Ovary (tissue), 9 donors: ENCODE results near the gene SIK3. TPM values are rescaled to one million over a fixed set of nuclear protein-coding genes. Genes with fewer than 3 reads are reported as not detected.

ENCODE experiments used
- DNase-seq, 5 donors: peaks; one replicate each; pipeline ENCODE4 v3.0.0-alpha.2; 2019 to 2020
- H3K27ac ChIP-seq, 2 donors: fragments of 200-600 bp; one replicate each; pipeline versions ENCODE4 v1.5.1 to v1.8.0; 2019 to 2022
- H3K27me3 ChIP-seq: fragments of 200-600 bp; one replicate; pipeline ENCODE4 v1.8.0; 2022
- H3K36me3 ChIP-seq: fragments of 200-600 bp; sonication (generic); one replicate; pipeline ENCODE4 v1.5.1; 2019
- H3K4me1 ChIP-seq: one replicate; pipeline ENCODE4 v1.8.1; 2013; ENCODE audit warnings: mild to moderate bottlenecking, moderate library complexity; ENCODE audit not compliant: insufficient read depth
- H3K4me3 ChIP-seq: fragments of 200-600 bp; sonication (generic); one replicate; pipeline ENCODE4 v1.5.1; 2017
- H3K9me3 ChIP-seq, 2 donors: fragments of 200-600 bp in 1 of 2; sonication (generic) in 1 of 2; one replicate each; pipeline versions ENCODE4 v1.5.1 to v1.8.1; 2013 to 2019; ENCODE audit warnings: mild to moderate bottlenecking in 1 of 2, moderate library complexity in 1 of 2
- CTCF ChIP-seq, 3 donors: fragments of 450-650 bp in 2 of 3; fragments of 200-600 bp in 1 of 3; IDR thresholded peaks; one replicate each; pipeline versions ENCODE4 v1.5.1 to v1.8.0; 2016 to 2022; ENCODE audit warnings: antibody characterized with exemption in 3 of 3, mild to moderate bottlenecking in 1 of 3
- EP300 ChIP-seq: sonication (generic); formaldehyde crosslinking; IDR thresholded peaks from one replicate; pipeline ENCODE4 v1.6.1; 2017; ENCODE audit warnings: antibody characterized with exemption
- POLR2A ChIP-seq: fragments of 450-650 bp; IDR thresholded peaks from one replicate; pipeline ENCODE4 v1.6.1; 2017; ENCODE audit warnings: antibody characterized with exemption, mild to moderate bottlenecking, moderate library complexity
- WGBS, 3 donors: extraction: QIAGEN DNeasy Blood & Tissue Kit in 1 of 3; methylation state at CpG; one replicate each; pipeline versions ENCODE4 v1.1.5 to v1.1.7; 2013 to 2017; 5-methylcytosine and 5-hydroxymethylcytosine counted together
- intact Hi-C, 4 donors: fragments of 100-400 bp; cut with DNase I; formaldehyde crosslinking; loops; one replicate each; pipeline versions ENCODE4 v1.11.0 to v1.15.1; 2022 to 2023
- polyA plus RNA-seq, 2 donors: library from polyadenylated mRNA; stranded (reverse); fragments of 200-250 nt in 1 of 2; fragments of 350-450 nt in 1 of 2; fragmentation: Illumina TruSeq in 1 of 2; extraction: RNeasy Lipid Tissue Mini Kit (QIAGEN cat#74804) in 1 of 2; gene quantifications; one replicate each; pipeline ENCODE4 v1.2.3, GENCODE V29; 2013 to 2014
- total RNA-seq, 7 donors: library from RNA; depleted of rRNA in 2 of 7; stranded (reverse); fragments of >200 nt in 2 of 7; fragmentation: NEBNext Ultra II Directional in 3 of 7; extraction: Animal tissue kit (Norgen Biotek cat#: 25700) in 3 of 7; gene quantifications; one replicate each; pipeline versions ENCODE4 v1.1.0 to v1.2.4, GENCODE V29; 2016 to 2023
- donor health status: DM: no; HTN: no; CAD: no; lungs with moderate emphysema.
- donor health status: DM: no; HTN: no; CAD: no.
- donor health status: Bipolar disorder and iron deficiency.
- donor health status: DM: yes; HTN: yes; CAD: no.
- donor health status: DM: no; HTN: no; CAD: no.
- donor health status: DM: yes; HTN: yes; CAD: no.

The SIK3 gene
- total and polyA plus RNA-seq, 9 donors = 18.3 to 134 (median 56.2) TPM

- no peak for TF ChIP-seq POLR2A
- no peak for TF ChIP-seq EP300
- no peak for TF ChIP-seq CTCF (IDR thresholded peaks at IDR 0.05)
- Histone ChIP-seq H3K36me3 (no peaks in the 10 kb centered on the region), H3K27me3 (no peaks in the 10 kb centered on the region), H3K9me3 (no peaks in the 10 kb centered on the region), H3K4me3 (no peak overlapping the region), H3K27ac (no peak overlapping the region), H3K4me1 (no peaks in the 10 kb centered on the region)
- 48 to 70% (median 65%) methylated on average over 3 of the region's 3 CpGs for WGBS, 3 donors
- DNase-seq = no peak
- intact Hi-C loops = loop anchor here in 1 of 4 donors (5.0 to 10.0 kb wide), 2 partner anchors 191 to 214 kb away; no protein-coding TSS in a partner anchor
Measured at GRCh38 chr11:116893437-116893836, 204.8 kb downstream of the SIK3 start.

GRCh38 chr11:116892374-116892773 is 205.9 kb downstream of the SIK3 start:
- WGBS, 3 donors = 86 to 93% (median 90%) methylated on average over 2 of the region's 2 CpGs
- Histone ChIP-seq H3K36me3 (no peaks in the 10 kb centered on the region), H3K27ac (no peak overlapping the region), H3K9me3 (no peaks in the 10 kb centered on the region), H3K4me1 (no peaks in the 10 kb centered on the region), H3K27me3 (no peaks in the 10 kb centered on the region), H3K4me3 (no peak overlapping the region)
- no peak for DNase-seq
- intact Hi-C loops = loop anchor here in 1 of 4 donors (5.0 to 10.0 kb wide), 2 partner anchors 192 to 215 kb away; no protein-coding TSS in a partner anchor
- no peak for TF ChIP-seq CTCF (IDR thresholded peaks at IDR 0.05)
- TF ChIP-seq POLR2A = no peak
- no peak for TF ChIP-seq EP300

GRCh38 chr11:116891746-116892145 is 206.5 kb downstream of the SIK3 start:
- H3K27me3 ChIP-seq = no peaks in the 10 kb centered on the region
- 98 to 99% (median 98%) methylated on average over 2 of the region's 2 CpGs for WGBS, 3 donors
- H3K27ac ChIP-seq = no peak overlapping the region
- H3K9me3 ChIP-seq = no peaks in the 10 kb centered on the region
- H3K36me3 ChIP-seq = no peaks in the 10 kb centered on the region
- no peaks in the 10 kb centered on the region for H3K4me1 ChIP-seq
- TF ChIP-seq CTCF (IDR thresholded peaks at IDR 0.05) (no peak), POLR2A (no peak), EP300 (no peak)
- no peak overlapping the region for H3K4me3 ChIP-seq
- DNase-seq = no peak
- intact Hi-C loops = loop anchor here in 1 of 4 donors (5.0 to 10.0 kb wide), 2 partner anchors 193 to 216 kb away; no protein-coding TSS in a partner anchor

- Histone ChIP-seq H3K4me3 (no peak overlapping the region), H3K27me3 (no peaks in the 10 kb centered on the region), H3K9me3 (no peaks in the 10 kb centered on the region), H3K4me1 (peaks cover 2% of the 10 kb centered on the region), H3K36me3 (no peaks in the 10 kb centered on the region), H3K27ac (no peak overlapping the region)
- intact Hi-C loops = loop anchor here in 1 of 4 donors (5.0 to 10.0 kb wide), 2 partner anchors 194 to 217 kb away; no protein-coding TSS in a partner anchor
- WGBS, 3 donors = 93 to 95% (median 94%) methylated on average over 4 of the region's 4 CpGs
- TF ChIP-seq POLR2A = no peak
- no peak for TF ChIP-seq EP300
- TF ChIP-seq CTCF (IDR thresholded peaks at IDR 0.05) = no peak
- DNase-seq = no peak
Measured at GRCh38 chr11:116890607-116891006, 207.6 kb downstream of the SIK3 start.
